NCI-H1105 treated with DMSO at 0.1 percent for 48 hours (cell line): ENCODE results near the gene JDP2.

Experiments used
- DNase-seq: peaks from one replicate; lab custom pipeline; 2025; lab: John Stamatoyannopoulos, UW

The JDP2 gene

DNA sequence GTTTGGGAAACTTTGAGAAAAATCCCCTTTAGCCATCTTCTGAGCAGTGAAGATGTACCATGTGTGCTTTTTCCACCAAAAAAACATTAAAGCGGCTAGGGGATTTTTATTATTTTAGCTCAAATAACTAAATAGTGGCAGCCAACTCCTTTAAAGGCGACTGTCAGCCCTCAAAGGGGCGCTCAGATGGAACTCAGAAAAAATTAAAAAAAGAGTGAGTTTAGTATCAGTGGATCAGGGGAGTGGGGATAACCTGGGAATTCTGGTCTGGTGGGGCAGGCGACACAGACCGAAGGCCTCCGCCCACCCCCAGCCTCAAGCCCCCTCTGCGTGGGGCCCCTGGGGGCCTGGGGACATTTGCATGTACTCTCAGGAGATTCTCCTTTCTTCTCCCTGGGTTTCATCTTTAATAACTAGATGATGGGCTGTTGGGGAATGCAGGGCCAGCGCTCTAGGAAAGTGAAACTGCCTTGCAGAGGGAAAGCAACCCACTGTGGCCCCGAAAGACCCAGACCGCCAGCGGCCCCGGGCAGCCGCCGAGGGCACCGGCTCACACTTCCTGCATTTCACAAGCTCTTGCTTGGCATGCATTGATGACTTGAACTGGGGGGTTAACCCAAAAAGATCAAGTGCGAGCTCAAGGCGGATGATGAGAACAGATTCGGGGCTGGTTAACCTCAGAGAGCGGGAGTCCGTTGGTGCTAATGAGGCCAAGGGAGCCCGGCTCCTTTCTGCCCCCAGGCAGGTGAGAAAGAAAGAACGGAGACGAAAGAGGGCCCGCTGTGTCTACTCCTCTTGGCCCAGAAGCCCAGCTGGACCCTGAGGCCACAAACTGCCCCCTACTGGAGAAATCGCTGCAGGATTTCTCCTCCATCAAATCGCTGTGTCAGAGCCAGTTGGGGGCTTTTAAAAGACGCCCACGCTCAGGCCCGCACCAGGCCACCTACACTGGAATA, 87.1 kb downstream of the JDP2 start:
- no peak for DNase-seq

DNA sequence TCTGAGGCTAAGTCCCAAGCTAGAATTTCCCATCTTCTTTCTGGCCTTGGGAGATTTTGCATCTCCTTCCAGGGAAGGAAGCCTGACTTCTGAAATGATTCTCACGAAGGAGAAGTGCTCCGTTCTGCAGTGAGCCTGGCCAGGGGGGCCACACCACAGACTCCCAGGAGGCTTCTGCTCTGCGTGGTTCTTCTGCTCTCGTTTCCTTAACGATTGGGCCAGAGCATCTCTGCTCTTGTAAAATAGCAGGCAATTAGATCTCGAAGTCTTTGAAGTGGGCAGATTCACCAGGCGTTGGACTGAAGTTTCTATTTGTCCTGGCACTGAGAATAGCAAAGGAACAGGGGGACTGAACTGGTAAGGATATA, 87.8 kb downstream of the JDP2 start:
- no peak for DNase-seq

GRCh38 chr14:75518625-75519024, 90.8 kb downstream of the JDP2 start:
- DNase-seq, result no peak

DNA sequence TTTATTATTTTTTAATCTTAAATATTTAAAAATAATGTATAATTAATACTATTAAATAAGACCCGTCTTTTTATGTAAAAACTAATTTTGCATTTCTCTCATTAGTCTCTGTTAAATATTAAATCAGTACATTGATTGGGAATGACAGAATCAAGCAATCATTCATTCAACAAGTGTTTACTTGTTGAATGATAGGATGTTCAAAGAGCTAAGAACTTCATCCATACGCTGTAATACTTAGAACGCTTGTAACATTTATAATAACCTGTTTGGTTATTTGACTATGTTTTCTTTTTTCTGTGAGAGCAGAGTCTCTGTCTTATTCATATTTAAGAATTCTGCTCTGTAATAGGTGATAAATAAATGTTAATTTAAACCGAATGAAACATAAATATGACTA, 91.6 kb downstream of the JDP2 start:
- DNase-seq, result no peak

- DNase-seq, result no peak
Measured at GRCh38 chr14:75519826-75520728, 92.3 kb downstream of the JDP2 start.

DNA sequence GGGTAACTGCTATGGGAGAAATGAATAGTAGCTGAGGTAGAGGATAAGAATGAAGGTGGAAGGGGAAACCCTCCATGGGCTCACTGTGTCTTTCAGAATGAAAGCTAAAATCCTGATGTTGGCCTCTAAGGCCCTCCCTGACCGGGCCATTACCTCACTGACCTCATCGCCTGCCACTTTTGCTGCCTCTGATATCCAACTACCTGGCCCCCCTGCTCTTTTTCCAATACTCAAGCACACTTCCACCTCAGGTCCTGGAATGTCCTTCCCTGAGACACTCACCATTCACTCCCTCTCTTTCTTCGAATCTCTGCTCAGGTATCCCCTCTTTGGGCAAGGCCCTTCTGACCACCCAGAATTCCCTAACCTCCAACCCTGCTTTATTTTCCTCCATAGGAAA, 93.0 kb downstream of the JDP2 start:
- DNase-seq, result no peak

- no peak for DNase-seq
Measured at GRCh38 chr14:75521415-75522199, 93.8 kb downstream of the JDP2 start.

DNA sequence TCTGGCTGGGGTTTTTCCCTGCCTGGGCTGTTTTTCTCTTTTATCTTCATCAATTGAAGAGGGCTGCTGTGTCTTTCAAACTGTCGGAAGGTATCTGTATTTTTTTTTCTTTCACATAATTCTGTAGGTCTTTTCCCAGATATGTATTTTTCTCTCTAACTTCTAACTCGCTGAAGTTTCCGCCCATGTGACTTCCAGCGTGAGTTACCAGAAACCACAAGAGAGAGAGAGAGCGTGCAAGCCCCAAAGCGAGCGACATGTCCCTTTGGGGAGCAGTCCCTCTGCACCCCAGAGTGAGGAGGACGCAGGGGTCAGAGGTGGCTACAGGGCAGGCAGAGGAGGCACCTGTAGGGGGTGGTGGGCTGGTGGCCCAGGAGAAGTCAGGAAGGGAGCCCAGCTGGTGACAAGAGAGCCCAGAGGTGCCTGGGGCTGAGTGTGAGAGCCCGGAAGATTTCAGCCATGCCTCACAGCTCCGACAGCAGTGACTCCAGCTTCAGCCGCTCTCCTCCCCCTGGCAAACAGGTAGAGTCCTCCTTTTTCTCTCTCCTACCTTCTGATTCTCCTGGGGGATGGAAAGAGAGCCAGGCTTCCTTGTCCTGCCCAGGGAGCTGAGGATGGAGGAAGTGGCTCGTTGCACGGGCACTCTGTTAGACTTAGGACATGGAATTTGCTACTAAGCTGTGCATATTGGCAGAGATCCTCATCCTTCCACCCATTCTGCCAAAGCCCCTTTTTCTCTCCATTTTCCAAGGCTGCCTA, 94.6 kb downstream of the JDP2 start, which contains the start of gene BATF:
BATF (plus strand) TSS at position 246 of the 759 bp plus-strand sequence; CDS start at position 460, 214 bp downstream.
- no peak for DNase-seq

- DNase-seq, result no peak
Measured at GRCh38 chr14:75522983-75523318, 95.1 kb downstream of the JDP2 start.
